SK-N-SH (cell line): ENCODE measurements around the gene YPEL1. TPM values are rescaled to one million over a fixed set of nuclear protein-coding genes. Genes with fewer than 3 reads are reported as not detected.

Source experiments
- CTCF ChIA-PET: fragments of 300-600, 350-600 bp; formaldehyde crosslinking; extraction: SDS; loops from one replicate; lab custom pipeline; 2021; lab: Yijun Ruan, JAX
- POLR2A ChIA-PET: fragments of 350-600 bp; sonication (Branson Sonifier 250); formaldehyde crosslinking; extraction: SDS; loops from one replicate; lab custom pipeline; 2020; ENCODE audit warnings: antibody characterized with exemption, inconsistent platforms; lab: Yijun Ruan, JAX
- DNase-seq: peaks from one replicate; pipeline ENCODE4 v3.0.0; 2012
- H2AFZ ChIP-seq: fragments of 200-600 bp; sonication (generic); 2 replicates; pipeline ENCODE4 v1.8.1; 2016; ENCODE audit warnings: antibody characterized with exemption, mild to moderate bottlenecking, low read depth
- H3F3A ChIP-seq: fragments of 200-600 bp; sonication (generic); replicated peaks from 2 replicates; pipeline ENCODE3; 2016; ENCODE audit warnings: antibody characterized with exemption, mild to moderate bottlenecking; ENCODE audit not compliant: insufficient read depth
- H3K27ac ChIP-seq, 2 experiments: fragments of 200-500 bp in 1 of 2; fragments of 200-600 bp in 1 of 2; sonication (Bioruptor generic) in 1 of 2; sonication (generic), shearing (Covaris generic) in 1 of 2; 2 replicates each; pipeline versions ENCODE4 v1.5.1 to v1.6.1; 2014 to 2016; ENCODE audit warnings: low read depth in 2 of 2, inconsistent platforms in 1 of 2, low read length in 1 of 2, mild to moderate bottlenecking in 1 of 2, mixed read lengths in 1 of 2
- H3K27me3 ChIP-seq: fragments of 200-600 bp; sonication (generic), shearing (Covaris generic); 2 replicates; pipeline ENCODE4 v1.6.1; 2016; ENCODE audit warnings: mixed run types; ENCODE audit not compliant: insufficient read depth
- H3K36me3 ChIP-seq, 2 experiments: fragments of 200-500 bp in 1 of 2; fragments of 200-600 bp in 1 of 2; sonication (Bioruptor generic) in 1 of 2; sonication (generic) in 1 of 2; replicated peaks in 1 of 2; 2 replicates each; pipeline versions ENCODE3 to v1.5.1; 2014 to 2016; ENCODE audit warnings: low read length in 1 of 2, mild to moderate bottlenecking in 1 of 2; ENCODE audit not compliant: insufficient read depth in 2 of 2, control insufficient read depth in 1 of 2
- H3K4me1 ChIP-seq, 2 experiments: fragments of 200-500 bp in 1 of 2; fragments of 200-600 bp in 1 of 2; sonication (Bioruptor generic) in 1 of 2; sonication (generic), shearing (Covaris generic) in 1 of 2; 2 replicates each; pipeline versions ENCODE4 v1.5.1 to v1.6.1; 2014 to 2016; ENCODE audit warnings: low read depth in 1 of 2, low read length in 1 of 2, mixed run types in 1 of 2; ENCODE audit not compliant: insufficient read depth in 2 of 2, control insufficient read depth in 1 of 2
- H3K4me2 ChIP-seq: fragments of 200-600 bp; sonication (generic), shearing (Covaris generic); 2 replicates; pipeline ENCODE4 v1.6.1; 2017; ENCODE audit warnings: mixed run types
- H3K4me3 ChIP-seq, 2 experiments: fragments of 200-500 bp in 1 of 2; fragments of 200-600 bp in 1 of 2; sonication (Bioruptor generic) in 1 of 2; sonication (generic), shearing (Covaris generic) in 1 of 2; 2 replicates each; pipeline versions ENCODE4 v1.5.1 to v1.8.1; 2014 to 2016; ENCODE audit warnings: low read depth in 2 of 2, inconsistent platforms in 1 of 2, low read length in 1 of 2, mild to moderate bottlenecking in 1 of 2, mixed read lengths in 1 of 2, moderate library complexity in 1 of 2
- H3K79me2 ChIP-seq: fragments of 200-600 bp; sonication (generic); 2 replicates; pipeline ENCODE4 v1.8.1; 2017; ENCODE audit warnings: mild to moderate bottlenecking; ENCODE audit not compliant: insufficient read depth
- H3K9ac ChIP-seq: fragments of 200-600 bp; sonication (generic); 2 replicates; pipeline ENCODE4 v1.6.1; 2017; ENCODE audit warnings: mixed run types
- H3K9me2 ChIP-seq: fragments of 200-600 bp; sonication (generic); 2 replicates; pipeline ENCODE4 v1.6.1; 2017; ENCODE audit warnings: mixed run types
- H3K9me3 ChIP-seq: fragments of 200-600 bp; sonication (generic); 2 replicates; pipeline ENCODE4 v1.6.1; 2017; ENCODE audit warnings: mixed run types, mild to moderate bottlenecking, moderate library complexity
- H4K20me1 ChIP-seq: fragments of 200-600 bp; sonication (generic); 2 replicates; pipeline ENCODE4 v1.6.1; 2017; ENCODE audit warnings: mild to moderate bottlenecking, mixed run types; ENCODE audit not compliant: insufficient read depth
- CHD2 ChIP-seq: fragments of 150-350 bp; IDR thresholded peaks from 2 replicates; pipeline ENCODE4 v1.6.1; 2018; ENCODE audit warnings: low read length; ENCODE audit not compliant: partially characterized antibody
- ELF1 ChIP-seq: IDR thresholded peaks from 2 replicates; pipeline ENCODE4 v1.4.0; 2012
- EP300 ChIP-seq, 2 experiments: IDR thresholded peaks; 2 replicates each; pipeline versions ENCODE4 v1.4.0 to v1.6.1; 2012; ENCODE audit warnings: borderline replicate concordance in 1 of 2, low read depth in 1 of 2, low read length in 1 of 2
- EZH2phosphoT487 ChIP-seq: fragments of 200-600 bp; sonication (generic); IDR thresholded peaks from 2 replicates; pipeline ENCODE4 v1.6.1; 2017; ENCODE audit warnings: low read depth, mixed run types, mild to moderate bottlenecking, antibody characterized with exemption, moderate library complexity, borderline replicate concordance
- FOXJ3 ChIP-seq: sonication (generic); formaldehyde crosslinking; IDR thresholded peaks from 2 replicates; pipeline ENCODE4 v1.5.1; 2020; ENCODE audit warnings: mild to moderate bottlenecking, missing genetic modification reagents
- FOXM1 ChIP-seq: IDR thresholded peaks from 2 replicates; pipeline ENCODE4 v1.4.0; 2012; ENCODE audit warnings: low read depth, mild to moderate bottlenecking
- GATA2 ChIP-seq: sonication (generic); formaldehyde crosslinking; IDR thresholded peaks from 2 replicates; pipeline ENCODE4 v1.5.0; 2020; ENCODE audit warnings: mild to moderate bottlenecking, missing genetic modification reagents
- JUND ChIP-seq: IDR thresholded peaks from 2 replicates; pipeline ENCODE4 v1.4.0; 2012
- MXI1 ChIP-seq: IDR thresholded peaks from 2 replicates; pipeline ENCODE4 v1.6.1; 2012; ENCODE audit warnings: mild to moderate bottlenecking, low read depth, low read length, improper control_type of control experiment
- NFIC ChIP-seq: IDR thresholded peaks from 2 replicates; pipeline ENCODE4 v1.4.0; 2012; ENCODE audit warnings: borderline replicate concordance
- NRF1 ChIP-seq: IDR thresholded peaks from 2 replicates; pipeline ENCODE4 v1.6.1; 2012; ENCODE audit warnings: low read depth, mild to moderate bottlenecking, low read length
- POLR2AphosphoS5 ChIP-seq: IDR thresholded peaks from 2 replicates; pipeline ENCODE4 v1.6.1; 2012; ENCODE audit warnings: low read depth, low read length
- RAD21 ChIP-seq: IDR thresholded peaks from 2 replicates; pipeline ENCODE4 v1.6.1; 2012; ENCODE audit warnings: mild to moderate bottlenecking, low read length
- RCOR1 ChIP-seq: fragments of 150-350 bp; IDR thresholded peaks from 2 replicates; pipeline ENCODE4 v1.6.1; 2017; ENCODE audit warnings: antibody characterized with exemption, low read length
- RXRA ChIP-seq: IDR thresholded peaks from 2 replicates; pipeline ENCODE4 v1.4.0; 2012; ENCODE audit warnings: low read depth, mild to moderate bottlenecking, borderline replicate concordance
- SIN3A ChIP-seq: IDR thresholded peaks from 2 replicates; pipeline ENCODE4 v1.6.1; 2012; ENCODE audit warnings: low read depth, mild to moderate bottlenecking, low read length, moderate library complexity, borderline replicate concordance
- SMC3 ChIP-seq: IDR thresholded peaks from 2 replicates; pipeline ENCODE4 v1.6.1; 2012; ENCODE audit warnings: low read depth, low read length, improper control_type of control experiment
- TEAD4 ChIP-seq: IDR thresholded peaks from 2 replicates; pipeline ENCODE4 v1.4.0; 2012; ENCODE audit warnings: mild to moderate bottlenecking, borderline replicate concordance; ENCODE audit not compliant: insufficient read depth
- YY1 ChIP-seq: IDR thresholded peaks from 2 replicates; pipeline ENCODE4 v1.4.0; 2012; ENCODE audit warnings: low read depth, mild to moderate bottlenecking
- whole genome bisulfite sequencing: methylation state at CpG from one replicate; pipeline ENCODE4 v1.1.6; 2017; ENCODE audit warnings: low lambda C conversion rate; 5-methylcytosine and 5-hydroxymethylcytosine counted together
- polyA plus RNA-seq, 3 experiments: library from polyadenylated mRNA; depleted of rRNA; stranded (reverse); fragments of >200 nt; gene quantifications; 2 replicates each; pipeline ENCODE4 v1.2.3, GENCODE V29; 2012
- TF ChIP-seq, protein P1 (sequence below): IDR thresholded peaks from 2 replicates; pipeline ENCODE4 v1.4.0; 2012; ENCODE audit warnings: low read depth, borderline replicate concordance
- TF ChIP-seq, protein P2 (sequence below): fragments of 150-350 bp; IDR thresholded peaks from 2 replicates; pipeline ENCODE4 v1.6.1; 2017; ENCODE audit warnings: antibody characterized with exemption, low read length, low read depth, borderline replicate concordance
- TF ChIP-seq, protein P3 (sequence below): fragments of 200-600 bp; sonication (generic); IDR thresholded peaks from 2 replicates; pipeline ENCODE4 v1.6.1; 2017; ENCODE audit warnings: antibody characterized with exemption, mild to moderate bottlenecking, moderate library complexity
- TF ChIP-seq, protein P4 (sequence below): IDR thresholded peaks from 2 replicates; pipeline ENCODE4 v1.4.0; 2012; ENCODE audit warnings: low read depth, borderline replicate concordance
- TF ChIP-seq, protein P5 (sequence below): fragments of 150-350 bp; IDR thresholded peaks from 2 replicates; pipeline ENCODE4 v1.6.1; 2016; ENCODE audit warnings: mild to moderate bottlenecking, low read depth, low read length

Gene YPEL1
- polyA plus RNA-seq, 1 of the 3 experiments (the other 2 are of a cell fraction) = 2.4 TPM

DNA sequence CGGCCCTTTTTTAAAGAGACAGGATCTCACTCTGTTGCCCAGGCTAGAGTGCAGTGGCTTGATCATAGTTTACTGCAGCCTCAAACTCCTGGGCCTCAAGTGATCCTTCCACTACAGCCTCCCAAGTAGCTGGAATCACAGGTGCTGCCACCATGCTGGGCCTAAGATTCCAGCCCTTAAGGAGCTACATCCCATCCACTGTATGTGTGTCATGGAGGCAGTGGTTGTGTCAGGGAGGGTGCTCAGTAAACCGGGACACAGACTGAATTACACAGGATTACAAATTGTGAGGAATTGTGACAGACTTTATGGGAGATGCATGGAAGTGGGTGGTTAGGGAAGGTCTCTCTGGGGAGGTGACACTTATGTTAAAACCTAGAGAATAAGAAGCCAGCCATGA is 71.9 kb downstream of the YPEL1 start (continued):
- TF ChIP-seq, protein P1, sequence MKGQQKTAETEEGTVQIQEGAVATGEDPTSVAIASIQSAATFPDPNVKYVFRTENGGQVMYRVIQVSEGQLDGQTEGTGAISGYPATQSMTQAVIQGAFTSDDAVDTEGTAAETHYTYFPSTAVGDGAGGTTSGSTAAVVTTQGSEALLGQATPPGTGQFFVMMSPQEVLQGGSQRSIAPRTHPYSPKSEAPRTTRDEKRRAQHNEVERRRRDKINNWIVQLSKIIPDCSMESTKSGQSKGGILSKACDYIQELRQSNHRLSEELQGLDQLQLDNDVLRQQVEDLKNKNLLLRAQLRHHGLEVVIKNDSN = no peak
- no peak for TF ChIP-seq FOXJ3 (CRISPR knock-in tag)
- TF ChIP-seq EP300 (IDR thresholded peaks at IDR 0.05; ENCODE audit: borderline replicate concordance in 1 of 2, low read depth in 1 of 2, low read length in 1 of 2) = no peak
- TF ChIP-seq NFIC = no peak
- no peak for TF ChIP-seq SMC3
- TF ChIP-seq RCOR1 = no peak
- TF ChIP-seq JUND = no peak
- TF ChIP-seq SIN3A = no peak
- TF ChIP-seq, all 33 proteins: peak for 0

DNA sequence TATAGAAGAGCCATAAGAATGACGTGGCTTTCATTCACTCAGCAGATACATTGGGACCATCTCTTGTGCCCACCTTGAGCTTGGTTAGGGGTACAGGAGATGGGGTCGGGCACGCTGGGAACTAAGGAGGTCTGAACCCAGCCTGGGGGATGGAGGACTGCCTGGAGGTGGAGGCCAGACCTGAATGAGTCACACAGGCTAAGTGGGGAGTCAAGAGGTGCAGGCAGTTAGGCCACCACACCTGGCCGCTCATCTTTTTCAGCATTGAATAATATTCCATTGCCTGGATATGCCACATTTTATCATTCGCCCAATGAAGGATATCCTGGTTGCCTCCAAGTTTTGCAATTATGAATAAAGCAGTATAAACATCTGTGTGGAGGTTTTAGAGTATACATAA is 73.6 kb downstream of the YPEL1 start:
- WGBS = 94% methylated on average over 5 of the region's 5 CpGs
- Histone ChIP-seq H2AFZ (no peak overlapping the region), H3K27ac (no peak overlapping the region), H3K9me2 (no peaks in the 10 kb centered on the region), H3K4me1 (peaks cover 0 to 8% of the 10 kb centered on the region in 2 experiments; a peak in 1 of 4 replicates), H3K36me3 (no peaks in the 10 kb centered on the region), H3K4me2 (no peak overlapping the region), H4K20me1 (no peaks in the 10 kb centered on the region), H3K27me3 (no peaks in the 10 kb centered on the region), H3K9me3 (no peaks in the 10 kb centered on the region), H3K9ac (no peak overlapping the region), H3K79me2 (peaks cover 11% of the 10 kb centered on the region), H3K4me3 (no peak overlapping the region), H3F3A (peaks cover 9% of the 10 kb centered on the region)
- CTCF ChIA-PET = interaction anchor here (0.6 kb wide), 1 partner anchor 175 kb away, joined by 3 read pairs; no protein-coding TSS in a partner anchor
- DNase-seq = no peak
- no peak for TF ChIP-seq RXRA
- no peak for TF ChIP-seq TEAD4
- TF ChIP-seq, protein P2, sequence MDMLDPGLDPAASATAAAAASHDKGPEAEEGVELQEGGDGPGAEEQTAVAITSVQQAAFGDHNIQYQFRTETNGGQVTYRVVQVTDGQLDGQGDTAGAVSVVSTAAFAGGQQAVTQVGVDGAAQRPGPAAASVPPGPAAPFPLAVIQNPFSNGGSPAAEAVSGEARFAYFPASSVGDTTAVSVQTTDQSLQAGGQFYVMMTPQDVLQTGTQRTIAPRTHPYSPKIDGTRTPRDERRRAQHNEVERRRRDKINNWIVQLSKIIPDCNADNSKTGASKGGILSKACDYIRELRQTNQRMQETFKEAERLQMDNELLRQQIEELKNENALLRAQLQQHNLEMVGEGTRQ = no peak
- TF ChIP-seq SMC3 = no peak
- no peak for TF ChIP-seq RAD21
- TF ChIP-seq, protein P3, sequence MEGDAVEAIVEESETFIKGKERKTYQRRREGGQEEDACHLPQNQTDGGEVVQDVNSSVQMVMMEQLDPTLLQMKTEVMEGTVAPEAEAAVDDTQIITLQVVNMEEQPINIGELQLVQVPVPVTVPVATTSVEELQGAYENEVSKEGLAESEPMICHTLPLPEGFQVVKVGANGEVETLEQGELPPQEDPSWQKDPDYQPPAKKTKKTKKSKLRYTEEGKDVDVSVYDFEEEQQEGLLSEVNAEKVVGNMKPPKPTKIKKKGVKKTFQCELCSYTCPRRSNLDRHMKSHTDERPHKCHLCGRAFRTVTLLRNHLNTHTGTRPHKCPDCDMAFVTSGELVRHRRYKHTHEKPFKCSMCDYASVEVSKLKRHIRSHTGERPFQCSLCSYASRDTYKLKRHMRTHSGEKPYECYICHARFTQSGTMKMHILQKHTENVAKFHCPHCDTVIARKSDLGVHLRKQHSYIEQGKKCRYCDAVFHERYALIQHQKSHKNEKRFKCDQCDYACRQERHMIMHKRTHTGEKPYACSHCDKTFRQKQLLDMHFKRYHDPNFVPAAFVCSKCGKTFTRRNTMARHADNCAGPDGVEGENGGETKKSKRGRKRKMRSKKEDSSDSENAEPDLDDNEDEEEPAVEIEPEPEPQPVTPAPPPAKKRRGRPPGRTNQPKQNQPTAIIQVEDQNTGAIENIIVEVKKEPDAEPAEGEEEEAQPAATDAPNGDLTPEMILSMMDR = no peak
- no peak for TF ChIP-seq GATA2 (CRISPR knock-in tag)
- TF ChIP-seq MXI1 = no peak
- TF ChIP-seq, protein P4, sequence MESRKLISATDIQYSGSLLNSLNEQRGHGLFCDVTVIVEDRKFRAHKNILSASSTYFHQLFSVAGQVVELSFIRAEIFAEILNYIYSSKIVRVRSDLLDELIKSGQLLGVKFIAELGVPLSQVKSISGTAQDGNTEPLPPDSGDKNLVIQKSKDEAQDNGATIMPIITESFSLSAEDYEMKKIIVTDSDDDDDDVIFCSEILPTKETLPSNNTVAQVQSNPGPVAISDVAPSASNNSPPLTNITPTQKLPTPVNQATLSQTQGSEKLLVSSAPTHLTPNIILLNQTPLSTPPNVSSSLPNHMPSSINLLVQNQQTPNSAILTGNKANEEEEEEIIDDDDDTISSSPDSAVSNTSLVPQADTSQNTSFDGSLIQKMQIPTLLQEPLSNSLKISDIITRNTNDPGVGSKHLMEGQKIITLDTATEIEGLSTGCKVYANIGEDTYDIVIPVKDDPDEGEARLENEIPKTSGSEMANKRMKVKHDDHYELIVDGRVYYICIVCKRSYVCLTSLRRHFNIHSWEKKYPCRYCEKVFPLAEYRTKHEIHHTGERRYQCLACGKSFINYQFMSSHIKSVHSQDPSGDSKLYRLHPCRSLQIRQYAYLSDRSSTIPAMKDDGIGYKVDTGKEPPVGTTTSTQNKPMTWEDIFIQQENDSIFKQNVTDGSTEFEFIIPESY = no peak
- no peak for TF ChIP-seq ELF1
- no peak for TF ChIP-seq FOXM1
- no peak for TF ChIP-seq NRF1
- TF ChIP-seq, protein P5, sequence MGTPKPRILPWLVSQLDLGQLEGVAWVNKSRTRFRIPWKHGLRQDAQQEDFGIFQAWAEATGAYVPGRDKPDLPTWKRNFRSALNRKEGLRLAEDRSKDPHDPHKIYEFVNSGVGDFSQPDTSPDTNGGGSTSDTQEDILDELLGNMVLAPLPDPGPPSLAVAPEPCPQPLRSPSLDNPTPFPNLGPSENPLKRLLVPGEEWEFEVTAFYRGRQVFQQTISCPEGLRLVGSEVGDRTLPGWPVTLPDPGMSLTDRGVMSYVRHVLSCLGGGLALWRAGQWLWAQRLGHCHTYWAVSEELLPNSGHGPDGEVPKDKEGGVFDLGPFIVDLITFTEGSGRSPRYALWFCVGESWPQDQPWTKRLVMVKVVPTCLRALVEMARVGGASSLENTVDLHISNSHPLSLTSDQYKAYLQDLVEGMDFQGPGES = no peak
- no peak for TF ChIP-seq EZH2phosphoT487
- TF ChIP-seq YY1 = no peak
- TF ChIP-seq POLR2AphosphoS5 = no peak
- no peak for TF ChIP-seq EP300 (IDR thresholded peaks at IDR 0.05; ENCODE audit: borderline replicate concordance in 1 of 2, low read depth in 1 of 2, low read length in 1 of 2)
- no peak for TF ChIP-seq CHD2
- TF ChIP-seq SIN3A = no peak
- POLR2A ChIA-PET = no interaction called here
